Right lobe of liver (tissue), 4 donors: ENCODE results near the gene MACROD2.

Source experiments
- POLR2A ChIP-seq: fragments of 450-650 bp; IDR thresholded peaks from one replicate; pipeline ENCODE4 v1.6.1; 2017; ENCODE audit warnings: antibody characterized with exemption, mild to moderate bottlenecking
- TF ChIP-seq, protein P1 (sequence below), 4 donors: fragments of 200-600 bp in 3 of 4; fragments of 450-650 bp in 1 of 4; IDR thresholded peaks; one replicate each; pipeline versions ENCODE4 v1.5.1 to v1.8.0; 2016 to 2022; ENCODE audit warnings: antibody characterized with exemption in 4 of 4, mild to moderate bottlenecking in 2 of 4
- donor health status: DM: no; HTN: no; CAD: no.
- donor health status: DM: no; HTN: no; CAD: no.
- donor health status: DM: no; HTN: yes; CAD: no.

DNA sequence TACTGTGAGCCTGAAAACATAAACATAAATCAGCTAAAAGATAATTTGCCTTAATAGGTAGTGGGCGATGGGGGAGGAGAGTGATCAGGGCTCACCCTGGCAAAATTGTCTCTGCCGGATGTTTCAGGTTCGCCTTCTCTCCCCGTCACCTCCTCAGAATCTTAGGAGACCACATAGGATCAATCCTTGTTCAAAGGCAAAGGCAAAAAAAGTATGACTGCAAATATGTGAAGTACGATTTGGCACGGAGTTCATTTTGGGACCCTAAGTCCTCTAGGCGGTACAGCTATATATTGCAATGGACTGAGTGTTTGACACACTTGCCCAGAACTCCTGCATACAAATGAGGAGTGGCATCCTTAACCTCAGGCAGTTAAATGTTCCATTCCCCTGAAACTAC is 991.3 kb downstream of the MACROD2 start:
- no peak for TF ChIP-seq POLR2A
- TF ChIP-seq, protein P1, sequence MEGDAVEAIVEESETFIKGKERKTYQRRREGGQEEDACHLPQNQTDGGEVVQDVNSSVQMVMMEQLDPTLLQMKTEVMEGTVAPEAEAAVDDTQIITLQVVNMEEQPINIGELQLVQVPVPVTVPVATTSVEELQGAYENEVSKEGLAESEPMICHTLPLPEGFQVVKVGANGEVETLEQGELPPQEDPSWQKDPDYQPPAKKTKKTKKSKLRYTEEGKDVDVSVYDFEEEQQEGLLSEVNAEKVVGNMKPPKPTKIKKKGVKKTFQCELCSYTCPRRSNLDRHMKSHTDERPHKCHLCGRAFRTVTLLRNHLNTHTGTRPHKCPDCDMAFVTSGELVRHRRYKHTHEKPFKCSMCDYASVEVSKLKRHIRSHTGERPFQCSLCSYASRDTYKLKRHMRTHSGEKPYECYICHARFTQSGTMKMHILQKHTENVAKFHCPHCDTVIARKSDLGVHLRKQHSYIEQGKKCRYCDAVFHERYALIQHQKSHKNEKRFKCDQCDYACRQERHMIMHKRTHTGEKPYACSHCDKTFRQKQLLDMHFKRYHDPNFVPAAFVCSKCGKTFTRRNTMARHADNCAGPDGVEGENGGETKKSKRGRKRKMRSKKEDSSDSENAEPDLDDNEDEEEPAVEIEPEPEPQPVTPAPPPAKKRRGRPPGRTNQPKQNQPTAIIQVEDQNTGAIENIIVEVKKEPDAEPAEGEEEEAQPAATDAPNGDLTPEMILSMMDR (IDR thresholded peaks at IDR 0.05), result no peak
